ENCODE results near the gene TCEAL5. TPM values are rescaled to one million over a fixed set of nuclear protein-coding genes. Genes with fewer than 3 reads are reported as not detected.

The TCEAL5 gene
- total and polyA plus RNA-seq, 2 of the 13 experiments (the other 11 are each of a cell fraction or from before 2014, with no cell fraction given), result not detected

GRCh38 chrX:103254921-103255493 is 21.5 kb downstream of the TCEAL5 start, which contains the start of gene TCEAL8:
TSS of gene TCEAL8 (minus strand) at chrX:103255155. CDS start at chrX:103253979, 1,176 bp downstream.
- Histone ChIP-seq H4K20me1 (ENCODE audit: insufficient read depth, low read length) (no peaks in the 10 kb centered on the region), H3K79me2 (ENCODE audit: insufficient read depth, low read length) (no peaks in the 10 kb centered on the region), H3K9ac (ENCODE audit: insufficient read depth, low read depth, low read length) (peak within 1 kb of the TSS; percentile 77), H3K4me3 (replicated peaks in 1 of 3; ENCODE audit: insufficient read depth in 1 of 3, low read depth in 2 of 3, low read length in 3 of 3) (peak within 1 kb of the TSS; percentile 63 to 75 (median 68)), H3K36me3 (replicated peaks in 1 of 2; ENCODE audit: control insufficient read depth in 1 of 2, insufficient read depth in 2 of 2, low read length in 2 of 2) (no peaks in the 10 kb centered on the region), H2AFZ (ENCODE audit: low read length) (peak within 1 kb of the TSS; percentile 78), H3K4me2 (ENCODE audit: low read depth, low read length) (peak within 1 kb of the TSS; percentile 82), H3K27me3 (ENCODE audit: control insufficient read depth in 1 of 2, insufficient read depth in 2 of 2, low read length in 2 of 2) (no peaks in the 10 kb centered on the region), H3K9me3 (ENCODE audit: low read length) (no peaks in the 10 kb centered on the region), H3K4me1 (ENCODE audit: insufficient read depth, low read length) (peaks cover 50% of the 10 kb centered on the region), H3K27ac (ENCODE audit: extremely low read length, insufficient read depth, low read length) (peak within 1 kb of the TSS; percentile 79)
- ATAC-seq, result peak; percentile 84
- intact Hi-C loops (cut with micrococcal nuclease; ENCODE audit: unreplicated experiment) (no loop called here), in situ Hi-C loops (cut with HindIII; ENCODE audit: extremely low pct_ligation_motif_present, low pct_unique_long_range_greater_than_20kb) (no loop called here)
- DNase-seq (ENCODE audit: low spot score), result peak; percentile 53
- ChIA-PET CTCF (ENCODE audit: low intra/inter-chr PET ratio, low total read pairs) (no interaction called here), POLR2A (no interaction called here)
- 0% methylated on average over 13 of the region's 22 CpGs for WGBS (ENCODE audit: low lambda C conversion rate)
- no TSS peak for BruUV-seq (replicated peaks)
- peak; percentile 95 for FAIRE-seq
- TF ChIP-seq SMAD3 (CRISPR knock-in tag; IDR thresholded peaks at IDR 0.05) (no peak), ZNF562 (CRISPR knock-in tag; IDR thresholded peaks at IDR 0.05; ENCODE audit: borderline replicate concordance) (no peak), AGO2 (optimal IDR thresholded peaks at IDR 0.05; ENCODE audit: low read depth, low read length) (no peak), ZFY (CRISPR knock-in tag; IDR thresholded peaks at IDR 0.05) (peak; percentile 48), ZNF773 (CRISPR knock-in tag; IDR thresholded peaks at IDR 0.05; ENCODE audit: borderline replicate concordance) (no peak), TFDP2 (CRISPR knock-in tag; IDR thresholded peaks at IDR 0.05) (0 out of 2 replicates have a peak, but pooled peaks have one; percentile 28), BCL6 (CRISPR knock-in tag; IDR thresholded peaks at IDR 0.05) (no peak), ZMYM4 (CRISPR knock-in tag; IDR thresholded peaks at IDR 0.05) (no peak), CREB1 (IDR thresholded peaks at IDR 0.05) (peak; percentile 78), CREB1 (CRISPR knock-in tag; IDR thresholded peaks at IDR 0.05) (peak; percentile 83), MAX (IDR thresholded peaks at IDR 0.05) (0 out of 2 replicates have a peak, but pooled peaks have one; percentile 14), TFE3 (CRISPR knock-in tag; IDR thresholded peaks at IDR 0.05) (0 out of 2 replicates have a peak, but pooled peaks have one; percentile 41), MED8 (CRISPR knock-in tag; IDR thresholded peaks at IDR 0.05; ENCODE audit: insufficient replicate concordance) (no peak), CREM (IDR thresholded peaks at IDR 0.05) (peak; percentile 71), CREM (CRISPR knock-in tag; IDR thresholded peaks at IDR 0.05) (no peak), ZSCAN30 (CRISPR knock-in tag; IDR thresholded peaks at IDR 0.05) (no peak), MTERF4 (CRISPR knock-in tag; IDR thresholded peaks at IDR 0.05) (no peak), ZFX (CRISPR knock-in tag; IDR thresholded peaks at IDR 0.05; ENCODE audit: low read depth) (peak; percentile 61), USF2 (IDR thresholded peaks at IDR 0.05; ENCODE audit: low read depth, low read length) (peak; percentile 46; the same call in 1 of the 2 replicates), USF2 (CRISPR knock-in tag; IDR thresholded peaks at IDR 0.05; ENCODE audit: borderline replicate concordance) (peak; percentile 71; the same call in 1 of the 2 replicates), ATF1 (CRISPR knock-in tag; IDR thresholded peaks at IDR 0.05) (peak; percentile 73)
